Type B pancreatic cell (in vitro differentiated cells): ENCODE data around the gene KIF26A. TPM values are rescaled to one million over a fixed set of nuclear protein-coding genes. Genes with fewer than 3 reads are reported as not detected.

Source experiments
- DNase-seq: peaks from one replicate; pipeline ENCODE4 v3.0.0; 2021; ENCODE audit warnings: mixed read lengths; ENCODE audit not compliant: unreplicated experiment; ENCODE audit errors: extremely low spot score
- H3K27ac Mint-ChIP-seq: 2 replicates; pipeline ENCODE4 v1.8.0; 2021; ENCODE audit warnings: mild to moderate bottlenecking, mixed read lengths
- H3K27me3 Mint-ChIP-seq: 2 replicates; pipeline ENCODE4 v1.8.0; 2021; ENCODE audit warnings: mixed read lengths
- H3K36me3 Mint-ChIP-seq: 2 replicates; pipeline ENCODE4 v1.8.0; 2021; ENCODE audit warnings: mixed read lengths
- H3K4me1 Mint-ChIP-seq: one replicate; pipeline ENCODE4 v1.8.0; 2021; ENCODE audit warnings: mixed read lengths; ENCODE audit not compliant: unreplicated experiment
- H3K4me3 Mint-ChIP-seq: 2 replicates; pipeline ENCODE4 v1.8.0; 2021; ENCODE audit warnings: mild to moderate bottlenecking, mixed read lengths
- H3K9me3 Mint-ChIP-seq: 2 replicates; pipeline ENCODE4 v1.8.0; 2021; ENCODE audit warnings: mixed read lengths
- total RNA-seq: library from RNA; stranded (reverse); gene quantifications from 2 replicates; pipeline ENCODE4 v1.2.1, GENCODE V29; 2021; ENCODE audit warnings: low replicate concordance
- TF ChIP-seq, protein P1 (sequence below): fragments of 200-600 bp; sonication (generic); conservative IDR thresholded peaks from 2 replicates; pipeline ENCODE4 v1.5.0; 2021; ENCODE audit warnings: antibody characterized with exemption, mild to moderate bottlenecking

The KIF26A gene
- total RNA-seq, 1 donor from 2014 or later = 23.4 TPM

GRCh38 chr14:104142946-104143470, 4.6 kb downstream of the KIF26A start:
- Mint-ChIP-seq H3K4me3 (no peak overlapping the region), H3K27ac (no peak overlapping the region), H3K4me1 (peaks cover 17% of the 10 kb centered on the region), H3K36me3 (no peaks in the 10 kb centered on the region), H3K9me3 (no peaks in the 10 kb centered on the region), H3K27me3 (peaks cover 9% of the 10 kb centered on the region)
- TF ChIP-seq, protein P1, sequence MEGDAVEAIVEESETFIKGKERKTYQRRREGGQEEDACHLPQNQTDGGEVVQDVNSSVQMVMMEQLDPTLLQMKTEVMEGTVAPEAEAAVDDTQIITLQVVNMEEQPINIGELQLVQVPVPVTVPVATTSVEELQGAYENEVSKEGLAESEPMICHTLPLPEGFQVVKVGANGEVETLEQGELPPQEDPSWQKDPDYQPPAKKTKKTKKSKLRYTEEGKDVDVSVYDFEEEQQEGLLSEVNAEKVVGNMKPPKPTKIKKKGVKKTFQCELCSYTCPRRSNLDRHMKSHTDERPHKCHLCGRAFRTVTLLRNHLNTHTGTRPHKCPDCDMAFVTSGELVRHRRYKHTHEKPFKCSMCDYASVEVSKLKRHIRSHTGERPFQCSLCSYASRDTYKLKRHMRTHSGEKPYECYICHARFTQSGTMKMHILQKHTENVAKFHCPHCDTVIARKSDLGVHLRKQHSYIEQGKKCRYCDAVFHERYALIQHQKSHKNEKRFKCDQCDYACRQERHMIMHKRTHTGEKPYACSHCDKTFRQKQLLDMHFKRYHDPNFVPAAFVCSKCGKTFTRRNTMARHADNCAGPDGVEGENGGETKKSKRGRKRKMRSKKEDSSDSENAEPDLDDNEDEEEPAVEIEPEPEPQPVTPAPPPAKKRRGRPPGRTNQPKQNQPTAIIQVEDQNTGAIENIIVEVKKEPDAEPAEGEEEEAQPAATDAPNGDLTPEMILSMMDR = no peak
- no peak for DNase-seq

DNA sequence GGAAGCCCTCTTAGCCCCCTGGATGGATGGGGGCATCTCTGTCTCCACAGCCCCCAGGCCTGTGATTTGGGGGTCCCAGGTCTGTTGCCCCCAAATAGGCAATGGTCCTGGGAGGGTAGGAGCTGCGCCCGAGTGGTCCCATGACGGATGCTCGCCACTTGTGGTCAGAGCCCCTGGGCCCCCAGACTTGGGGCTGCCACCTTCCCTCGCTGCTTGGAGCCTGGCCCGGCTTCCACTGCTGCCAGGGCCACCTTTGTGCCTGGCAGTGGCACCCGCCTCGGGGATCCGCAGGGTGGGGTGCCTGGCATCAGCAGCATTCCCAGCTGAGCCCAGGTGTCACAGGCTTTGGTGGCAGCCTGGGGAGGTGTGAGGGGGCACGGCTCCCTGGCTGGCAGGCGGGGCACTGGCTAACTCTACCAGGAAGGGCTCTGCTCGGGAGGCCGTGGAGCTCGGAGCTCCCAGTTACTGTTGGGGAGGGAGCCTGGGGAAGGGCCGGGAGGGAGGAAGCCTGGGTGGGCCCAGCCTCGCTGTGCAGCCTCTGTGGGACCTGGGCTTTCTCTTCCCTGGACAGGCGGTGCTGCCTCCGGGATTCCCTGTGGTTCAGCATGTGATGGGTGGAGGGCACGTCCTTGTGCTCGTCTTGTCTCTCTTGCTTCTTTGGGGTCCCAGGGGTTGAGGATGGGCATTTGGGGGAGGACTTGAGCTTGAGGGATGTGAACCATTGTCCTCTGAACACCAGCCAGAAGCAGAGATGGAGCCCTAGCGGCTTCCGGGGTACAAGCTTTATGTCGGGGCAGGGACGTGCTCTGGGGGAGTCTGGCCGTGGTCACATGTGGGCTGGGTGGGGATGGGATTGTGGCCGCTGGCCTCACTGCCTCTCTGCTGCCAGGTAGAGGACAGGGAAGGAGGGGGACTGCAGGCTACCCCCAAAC, 5.4 kb downstream of the KIF26A start:
- H3K4me3 Mint-ChIP-seq = no peak overlapping the region
- H3K4me1 Mint-ChIP-seq = peaks cover 20% of the 10 kb centered on the region
- no peaks in the 10 kb centered on the region for H3K9me3 Mint-ChIP-seq
- no peak overlapping the region for H3K27ac Mint-ChIP-seq
- peaks cover 9% of the 10 kb centered on the region for H3K27me3 Mint-ChIP-seq
- H3K36me3 Mint-ChIP-seq = no peaks in the 10 kb centered on the region
- DNase-seq = no peak
- TF ChIP-seq, protein P1 = no peak

DNA sequence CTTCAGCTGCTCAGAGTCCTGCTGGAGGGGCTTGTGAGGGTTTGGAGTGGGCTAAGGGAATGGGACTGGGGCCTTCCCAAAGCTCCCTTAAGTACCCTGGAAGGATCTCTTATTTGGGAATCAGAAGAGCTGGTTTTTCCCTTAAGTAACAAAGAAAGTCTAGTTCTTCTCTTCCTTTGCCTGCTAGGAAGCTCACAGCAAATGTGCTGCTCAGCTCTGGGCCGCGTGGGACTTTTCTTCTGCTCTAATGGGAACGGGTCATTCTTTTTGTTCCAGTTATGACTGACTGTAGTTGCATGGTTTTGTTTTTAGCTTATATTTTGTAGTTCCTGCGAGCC, 6.0 kb downstream of the KIF26A start:
- DNase-seq = no peak
- peaks cover 20% of the 10 kb centered on the region for H3K4me1 Mint-ChIP-seq
- no peak overlapping the region for H3K27ac Mint-ChIP-seq
- peaks cover 9% of the 10 kb centered on the region for H3K27me3 Mint-ChIP-seq
- TF ChIP-seq, protein P1 = no peak
- no peaks in the 10 kb centered on the region for H3K9me3 Mint-ChIP-seq
- H3K36me3 Mint-ChIP-seq = no peaks in the 10 kb centered on the region
- no peak overlapping the region for H3K4me3 Mint-ChIP-seq

DNA sequence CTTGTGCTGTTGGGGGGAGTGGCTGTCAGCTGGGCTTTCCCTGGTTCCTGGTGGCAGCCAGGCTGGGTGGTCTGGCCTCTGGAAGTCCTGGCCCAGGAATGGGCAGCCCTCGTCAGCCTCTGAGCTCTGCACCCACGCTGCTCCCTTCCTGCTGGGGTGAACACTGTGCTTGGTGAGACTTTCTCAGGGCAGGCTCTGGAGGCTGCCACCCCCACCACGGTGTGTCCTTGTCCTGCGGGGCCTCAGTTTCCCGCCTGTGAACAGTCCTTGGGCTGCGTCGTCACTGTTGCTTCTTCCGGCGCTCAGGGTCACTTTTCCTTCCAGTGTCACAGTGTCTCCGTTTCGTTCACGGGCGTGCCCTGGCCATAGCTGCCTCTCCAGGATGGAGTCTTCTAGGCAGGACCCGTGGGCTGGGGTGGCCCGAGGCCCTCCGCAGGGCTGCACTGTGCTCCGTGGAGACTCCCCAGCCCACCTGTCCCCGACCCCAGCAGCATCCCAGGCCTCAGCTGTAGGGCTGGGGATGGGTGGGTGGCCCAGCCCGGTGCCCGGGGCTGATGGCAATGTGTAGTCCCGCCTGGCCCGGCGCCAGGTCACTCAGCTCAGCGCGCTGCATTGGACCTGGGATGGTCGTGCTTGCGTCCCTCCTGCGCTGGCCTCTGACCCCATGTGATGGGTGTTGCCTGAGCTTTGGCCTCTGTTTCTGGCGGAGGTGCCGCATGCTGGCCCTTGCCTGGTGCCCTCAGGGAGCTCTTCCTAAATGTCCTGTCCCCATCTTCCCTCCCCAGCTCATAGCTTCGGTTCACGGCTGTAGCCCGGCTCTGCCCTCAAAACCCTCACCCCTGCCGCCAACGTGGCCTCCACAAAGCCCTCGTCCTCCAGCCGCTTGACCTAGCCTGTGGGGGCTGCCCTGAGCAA, 6.8 kb downstream of the KIF26A start:
- peaks cover 6% of the 10 kb centered on the region for H3K27me3 Mint-ChIP-seq
- peaks cover 20% of the 10 kb centered on the region for H3K4me1 Mint-ChIP-seq
- H3K36me3 Mint-ChIP-seq = no peaks in the 10 kb centered on the region
- no peak overlapping the region for H3K4me3 Mint-ChIP-seq
- no peaks in the 10 kb centered on the region for H3K9me3 Mint-ChIP-seq
- no peak for DNase-seq
- H3K27ac Mint-ChIP-seq = no peak overlapping the region
- TF ChIP-seq, protein P1 = no peak

- no peak for DNase-seq
- Mint-ChIP-seq H3K27ac (no peak overlapping the region), H3K4me1 (peaks cover 20% of the 10 kb centered on the region), H3K4me3 (no peak overlapping the region), H3K27me3 (peaks cover 5% of the 10 kb centered on the region), H3K9me3 (no peaks in the 10 kb centered on the region), H3K36me3 (no peaks in the 10 kb centered on the region)
- TF ChIP-seq, protein P1 = no peak
Observed at GRCh38 chr14:104145826-104146601, 7.6 kb downstream of the KIF26A start.
